Measurements from ENCODE around the gene FBL. TPM values are rescaled to one million over a fixed set of nuclear protein-coding genes. Genes with fewer than 3 reads are reported as not detected.

The FBL gene
- total RNA-seq, 1 experiment from 2014 or later = 4,927 TPM

GRCh38 chr19:39825093-39825463, 21.1 kb downstream of the FBL start:
- in situ Hi-C loops (cut with HindIII; ENCODE audit: low pct_unique_long_range_greater_than_20kb, low sequenced_read_pairs) = no loop called here
- POLR2A ChIA-PET = interaction anchor here (0.6 to 3.7 kb wide), 11 partner anchors 8 to 372 kb away, joined by 3 to 82 read pairs (median 4); partner anchors contain the start of genes DYRK1B, FBL and PSMC4
- H3K4me3 ChIP-seq (ENCODE audit: low read depth in 2 of 2, low read length in 2 of 2) = peak overlapping the region; percentile 37 to 51

More at GRCh38 chr19:39825093-39825463, 21.1 kb downstream of the FBL start:
- no TSS peak for BruUV-seq (replicated peaks)
- Histone ChIP-seq H3K36me3 (ENCODE audit: control insufficient read depth, insufficient read depth, low read length) (peaks cover 35% of the 10 kb centered on the region), H3K27me3 (ENCODE audit: control insufficient read depth, insufficient read depth, low read length) (no peaks in the 10 kb centered on the region), H3K27ac (ENCODE audit: low read length) (peak overlapping the region; percentile 78), H3K4me1 (ENCODE audit: control insufficient read depth, insufficient read depth, low read length) (peaks cover 25% of the 10 kb centered on the region), H3K9me3 (ENCODE audit: control insufficient read depth, insufficient read depth, low read depth, low read length) (no peaks in the 10 kb centered on the region; the same call in 1 of the 2 replicates)
- CTCF ChIA-PET = interaction anchor here (0.6 to 6.6 kb wide), 8 partner anchors 9 to 145 kb away, joined by 3 to 72 read pairs (median 10); partner anchors contain the start of genes DYRK1B, FBL and PSMC4
- intact Hi-C loops (cut with micrococcal nuclease; ENCODE audit: unreplicated experiment) = no loop called here
- TF ChIP-seq CTCF (IDR thresholded peaks at IDR 0.05) (no peak), POLR2AphosphoS5 (IDR thresholded peaks at IDR 0.05; ENCODE audit: low read depth, low read length) (no peak), REST (IDR thresholded peaks at IDR 0.05; ENCODE audit: insufficient read depth in 1 of 2, low read depth in 2 of 2, low read length in 1 of 2) (no peak), SIN3A (IDR thresholded peaks at IDR 0.05; ENCODE audit: borderline replicate concordance, insufficient read depth, low read depth, low read length) (no peak), TCF7L2 (IDR thresholded peaks at IDR 0.05; ENCODE audit: low read depth, low read length) (no peak)
- DNase-seq (ENCODE audit: low read depth, low spot score) (no peak), ATAC-seq (no peak)

All from Panc1 (cell line).